CD4-positive, alpha-beta T cell treated with Interleukin-12 subunit alpha and Interleukin-12 subunit beta, for 1 hour (primary cell): ENCODE data around the gene RIT1.

Experiments
- DNase-seq: peaks from one replicate; pipeline ENCODE4 v3.0.0-alpha.2; 2020

The RIT1 gene

GRCh38 chr1:155856257-155856974 is 54.7 kb downstream of the RIT1 start:
- DNase-seq = no peak

- DNase-seq = no peak
These were observed 60.8 kb downstream of the RIT1 start for GRCh38 chr1:155850345-155850744.

- DNase-seq = no peak
These were observed 63.2 kb downstream of the RIT1 start for GRCh38 chr1:155847823-155848529.
